Heart left ventricle (tissue), 16 donors: ENCODE measurements around the gene MAP3K4. TPM values are rescaled to one million over a fixed set of nuclear protein-coding genes. Genes with fewer than 3 reads are reported as not detected.

Source experiments
- ATAC-seq, 4 donors: fragments of 200-7000 bp; cut with Tn5 transposase; one replicate each; pipeline ENCODE4 v1.9.1; 2020 to 2022; ENCODE audit warnings: moderate library complexity in 4 of 4, mild to moderate bottlenecking in 3 of 4, moderate number of reproducible peaks in 1 of 4
- DNase-seq, 5 donors: peaks; one replicate each; pipeline ENCODE4 v3.0.0-alpha.2; 2020
- H3K27ac ChIP-seq, 12 donors: fragments of 200-600 bp; sonication (generic) in 4 of 12; one replicate each; pipeline versions ENCODE4 v1.5.0 to v1.8.0; 2016 to 2022; ENCODE audit warnings: mild to moderate bottlenecking in 2 of 12
- H3K27me3 ChIP-seq, 9 donors: fragments of 200-600 bp; sonication (generic) in 2 of 9; one replicate each; pipeline versions ENCODE4 v1.5.1 to v1.8.0; 2016 to 2022; ENCODE audit warnings: mild to moderate bottlenecking in 3 of 9
- H3K36me3 ChIP-seq, 9 donors: fragments of 200-600 bp; sonication (generic) in 2 of 9; one replicate each; pipeline versions ENCODE4 v1.5.0 to v1.8.0; 2018 to 2022; ENCODE audit warnings: mild to moderate bottlenecking in 2 of 9
- H3K4me1 ChIP-seq, 12 donors: fragments of 200-600 bp; sonication (generic) in 4 of 12; one replicate each; pipeline versions ENCODE4 v1.5.0 to v1.8.0; 2016 to 2022; ENCODE audit warnings: mild to moderate bottlenecking in 3 of 12
- H3K4me3 ChIP-seq, 12 donors: fragments of 200-600 bp; sonication (generic) in 4 of 12; one replicate each; pipeline versions ENCODE4 v1.5.0 to v1.8.0; 2017 to 2022; ENCODE audit warnings: mild to moderate bottlenecking in 9 of 12, moderate library complexity in 4 of 12
- H3K9me3 ChIP-seq, 12 donors: fragments of 200-600 bp; sonication (generic) in 4 of 12; one replicate each; pipeline versions ENCODE4 v1.5.0 to v1.8.0; 2016 to 2022; ENCODE audit warnings: mild to moderate bottlenecking in 1 of 12
- POLR2A ChIP-seq, 2 donors: fragments of 450-650 bp; IDR thresholded peaks; one replicate each; pipeline ENCODE4 v1.6.1; 2017; ENCODE audit warnings: antibody characterized with exemption in 2 of 2, mild to moderate bottlenecking in 2 of 2, moderate library complexity in 2 of 2
- WGBS, 4 donors: extraction: QIAGEN DNeasy Blood & Tissue Kit in 2 of 4; methylation state at CpG; one replicate each; pipeline versions ENCODE4 v1.1.5 to v1.1.7; 2013 to 2018; 5-methylcytosine and 5-hydroxymethylcytosine counted together
- intact Hi-C, 10 donors: fragments of 100-400 bp; cut with DNase I; formaldehyde crosslinking; loops; one replicate each; pipeline versions ENCODE4 v1.11.1 to v1.14.2; 2022
- polyA plus RNA-seq, 2 donors: library from polyadenylated mRNA; stranded (reverse); fragments of 200-250 nt; gene quantifications; one replicate each; pipeline ENCODE4 v1.2.3, GENCODE V29; 2013
- total RNA-seq, 9 donors: library from RNA; depleted of rRNA in 2 of 9; stranded (reverse); fragments of >200 nt in 2 of 9; fragmentation: NEBNext Ultra II Directional in 3 of 9; extraction: Animal tissue kit (Norgen Biotek cat#: 25700) in 3 of 9; gene quantifications; one replicate each; pipeline versions ENCODE4 v1.1.0 to v1.2.4, GENCODE V29; 2016 to 2023
- TF ChIP-seq, protein P1 (sequence below), 12 donors: fragments of 200-600 bp; sonication (generic) in 4 of 12; IDR thresholded peaks; one replicate each; pipeline versions ENCODE4 v1.5.0 to v1.8.0; 2018 to 2022; ENCODE audit warnings: antibody characterized with exemption in 12 of 12, mild to moderate bottlenecking in 5 of 12
- donor health status: ischemic (EF 13 %, LVEDD 7.1; RV severe dilation, severe dysfunction).
- donor health status: healthy with polysubstance abuse.
- donor health status: DM: no; HTN: yes; CAD: no.
- donor health status: DM: no; HTN: no; CAD: no.
- donor health status: ischemic (EF 25% LVEDD 6.9; RV normal size, moderate dysfunction).
- donor health status: ischemic (EF 25% LVEDD 5.7; RV mildly dilated, moderate dysfunction).
- donor health status: healthy.
- donor health status: DM: yes; HTN: yes; CAD: no.
- donor health status: ischemic (EF 35%, LVEDD 5.7; RV mildly dilated, moderate dysfunction).
- donor health status: nonischemic (EF 11% LVEDD 7.7; RV severe dilation, severe dysfunction).
- donor health status: DM: yes; HTN: yes; CAD: no.
- donor health status: PGD.
- donor health status: ischemic (EF 29% LVEDD 5.4; RV normal size, mild dysfunction).
- donor health status: nonischemic (EF 23%, LVEDD 6.1; RV moderate dilation, normal function).

MAP3K4 gene
- total and polyA plus RNA-seq, 11 donors, result 9.2 to 39.1 (median 28.4) TPM

DNA sequence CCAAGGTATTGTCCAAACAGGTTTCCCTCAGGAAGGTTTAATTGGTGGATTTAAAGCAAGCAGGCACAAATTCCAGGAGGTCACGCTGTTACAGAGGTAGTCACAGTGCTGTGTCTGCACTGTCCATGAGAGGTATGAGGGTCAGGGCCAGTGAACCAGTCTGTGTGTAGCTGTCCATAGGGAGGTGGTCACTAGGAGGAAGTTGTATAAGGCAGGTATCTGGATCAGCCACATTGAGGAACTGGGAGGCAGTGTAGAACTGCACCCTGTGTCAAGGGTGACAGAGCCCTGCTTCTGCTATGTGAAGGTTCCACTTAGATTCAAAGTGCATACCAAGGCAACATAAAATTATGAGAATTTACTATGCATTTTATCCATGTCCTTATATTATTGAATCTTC lies 73.3 kb downstream of the MAP3K4 start:
- ATAC-seq (no peak), DNase-seq (no peak)
- Histone ChIP-seq H3K4me1 (peaks cover 0 to 30% (median 2%) of the 10 kb centered on the region in 12 donors), H3K27me3 (no peaks in the 10 kb centered on the region), H3K4me3 (no peak overlapping the region), H3K27ac (no peak overlapping the region), H3K36me3 (no peaks in the 10 kb centered on the region), H3K9me3 (peaks cover 0 to 5% (median 0%) of the 10 kb centered on the region in 12 donors)
- TF ChIP-seq, protein P1, sequence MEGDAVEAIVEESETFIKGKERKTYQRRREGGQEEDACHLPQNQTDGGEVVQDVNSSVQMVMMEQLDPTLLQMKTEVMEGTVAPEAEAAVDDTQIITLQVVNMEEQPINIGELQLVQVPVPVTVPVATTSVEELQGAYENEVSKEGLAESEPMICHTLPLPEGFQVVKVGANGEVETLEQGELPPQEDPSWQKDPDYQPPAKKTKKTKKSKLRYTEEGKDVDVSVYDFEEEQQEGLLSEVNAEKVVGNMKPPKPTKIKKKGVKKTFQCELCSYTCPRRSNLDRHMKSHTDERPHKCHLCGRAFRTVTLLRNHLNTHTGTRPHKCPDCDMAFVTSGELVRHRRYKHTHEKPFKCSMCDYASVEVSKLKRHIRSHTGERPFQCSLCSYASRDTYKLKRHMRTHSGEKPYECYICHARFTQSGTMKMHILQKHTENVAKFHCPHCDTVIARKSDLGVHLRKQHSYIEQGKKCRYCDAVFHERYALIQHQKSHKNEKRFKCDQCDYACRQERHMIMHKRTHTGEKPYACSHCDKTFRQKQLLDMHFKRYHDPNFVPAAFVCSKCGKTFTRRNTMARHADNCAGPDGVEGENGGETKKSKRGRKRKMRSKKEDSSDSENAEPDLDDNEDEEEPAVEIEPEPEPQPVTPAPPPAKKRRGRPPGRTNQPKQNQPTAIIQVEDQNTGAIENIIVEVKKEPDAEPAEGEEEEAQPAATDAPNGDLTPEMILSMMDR (IDR thresholded peaks at IDR 0.05), result no peak
- no peak for TF ChIP-seq POLR2A (IDR thresholded peaks at IDR 0.05)
- WGBS, 4 donors, result 96 to 100% (median 99%) methylated on average over 1 of the region's 1 CpG
- intact Hi-C loops, result loop anchor here in 1 of 10 donors (10.0 kb wide), 1 partner anchor 130 kb away; no protein-coding TSS in a partner anchor

DNA sequence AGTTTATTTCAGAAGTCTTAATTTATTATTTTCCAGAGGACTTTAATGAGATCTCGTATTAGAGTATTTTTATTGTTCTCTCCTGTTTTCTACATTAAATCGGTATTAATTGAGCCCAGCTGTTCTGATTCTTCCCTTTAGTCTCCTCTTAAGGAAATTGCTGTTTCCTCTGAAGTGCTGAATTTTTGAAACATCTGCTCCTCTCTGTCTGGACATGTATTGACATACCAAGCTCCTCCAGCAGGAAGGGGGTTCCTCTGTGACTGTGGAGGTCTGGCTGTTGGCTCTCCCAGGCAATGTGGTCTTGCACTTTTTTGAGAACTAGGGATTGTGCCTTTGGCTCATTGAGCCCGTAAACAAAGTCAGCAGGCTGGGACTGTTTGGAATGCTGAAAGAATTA lies 74.9 kb downstream of the MAP3K4 start:
- Histone ChIP-seq H3K9me3 (peaks cover 0 to 2% (median 0%) of the 10 kb centered on the region in 12 donors), H3K27me3 (no peaks in the 10 kb centered on the region), H3K36me3 (peaks cover 0 to 13% (median 11%) of the 10 kb centered on the region in 9 donors), H3K27ac (no peak overlapping the region), H3K4me3 (no peak overlapping the region), H3K4me1 (peaks cover 0 to 30% (median 2%) of the 10 kb centered on the region in 12 donors)
- TF ChIP-seq, protein P1 (IDR thresholded peaks at IDR 0.05), result no peak
- TF ChIP-seq POLR2A (IDR thresholded peaks at IDR 0.05), result no peak
- 64 to 77% (median 70%) methylated on average over 3 of the region's 3 CpGs for WGBS, 4 donors
- intact Hi-C loops, result loop anchor here in 1 of 10 donors (10.0 kb wide), 1 partner anchor 132 kb away; no protein-coding TSS in a partner anchor
- ATAC-seq, result no peak
- no peak for DNase-seq

DNA sequence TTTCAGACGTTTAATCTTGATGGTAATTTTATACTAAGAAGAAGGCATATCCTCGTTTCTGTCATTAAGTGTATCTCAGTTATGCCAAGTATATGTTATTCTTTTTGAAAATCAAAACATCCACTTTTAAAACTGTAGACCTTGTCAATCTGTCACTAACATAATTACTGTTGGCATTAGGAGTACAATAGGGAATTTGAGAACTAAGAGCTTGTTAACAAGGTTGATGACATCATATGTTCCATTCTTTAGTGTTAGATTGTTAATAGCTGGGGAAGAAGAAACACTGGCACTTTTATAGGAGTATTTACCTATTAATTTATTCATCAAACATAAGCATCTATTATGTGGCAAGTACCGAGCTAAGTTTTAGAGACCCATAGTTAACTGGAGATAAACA lies 76.2 kb downstream of the MAP3K4 start:
- TF ChIP-seq, protein P1 (IDR thresholded peaks at IDR 0.05), result no peak
- TF ChIP-seq POLR2A (IDR thresholded peaks at IDR 0.05), result no peak
- no peaks in the 10 kb centered on the region for H3K9me3 ChIP-seq
- no peak overlapping the region for H3K27ac ChIP-seq
- no peak overlapping the region for H3K4me3 ChIP-seq
- no peaks in the 10 kb centered on the region for H3K27me3 ChIP-seq
- 71 to 87% (median 77%) methylated on average over 3 of the region's 3 CpGs for WGBS, 4 donors
- H3K4me1 ChIP-seq, result peaks cover 0 to 30% (median 2%) of the 10 kb centered on the region in 12 donors
- intact Hi-C loops, result loop anchor here in 1 of 10 donors (10.0 kb wide), 1 partner anchor 133 kb away; no protein-coding TSS in a partner anchor
- ATAC-seq (no peak), DNase-seq (no peak)
- peaks cover 0 to 25% (median 15%) of the 10 kb centered on the region in 9 donors for H3K36me3 ChIP-seq

DNA sequence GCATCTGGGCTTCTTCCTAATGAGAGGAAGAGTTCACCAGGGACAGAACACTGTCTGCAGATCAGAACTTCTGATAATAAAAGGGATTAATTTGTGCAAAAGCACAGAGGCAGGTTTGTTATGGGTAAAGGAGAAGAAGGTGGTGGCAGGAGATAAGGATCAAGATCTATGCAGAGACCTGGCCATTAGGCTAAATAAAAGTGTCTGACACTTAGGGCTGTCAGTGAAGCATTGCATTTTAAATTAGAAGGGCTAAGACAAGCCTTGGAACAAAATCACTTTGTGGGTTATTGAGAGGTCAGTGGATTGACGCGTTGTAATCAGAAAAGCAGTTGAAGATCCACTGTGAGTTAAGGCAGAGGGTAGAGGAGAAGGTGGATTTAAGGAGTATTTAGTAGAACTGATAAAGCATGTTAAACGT lies 76.8 kb downstream of the MAP3K4 start:
- intact Hi-C loops, result loop anchor here in 1 of 10 donors (10.0 kb wide), 1 partner anchor 134 kb away; no protein-coding TSS in a partner anchor
- Histone ChIP-seq H3K9me3 (no peaks in the 10 kb centered on the region), H3K27ac (no peak overlapping the region), H3K36me3 (peaks cover 0 to 31% (median 20%) of the 10 kb centered on the region in 9 donors), H3K27me3 (no peaks in the 10 kb centered on the region), H3K4me3 (no peak overlapping the region), H3K4me1 (peaks cover 0 to 28% (median 2%) of the 10 kb centered on the region in 12 donors)
- 54 to 73% (median 71%) methylated on average over 3 of the region's 3 CpGs for WGBS, 4 donors
- ATAC-seq (no peak), DNase-seq (no peak)
- TF ChIP-seq, protein P1 (IDR thresholded peaks at IDR 0.05), result no peak
- no peak for TF ChIP-seq POLR2A (IDR thresholded peaks at IDR 0.05)
